Stimulated activated CD8-positive, alpha-beta memory T cell treated with anti-CD3 and anti-CD28 coated beads, Interleukin-4, amount 100 ng/mL, for 1 hour (primary cell): ENCODE data around the gene CDHR2.
A peak's percentile ranks its signal among the peaks of the same experiment; 100 is the strongest.

Experiments
- DNase-seq, 2 donors: peaks; one replicate each; pipeline ENCODE4 v3.0.0-alpha.2; 2020; ENCODE audit warnings: low read depth in 2 of 2, low spot score in 1 of 2

The CDHR2 gene

DNA sequence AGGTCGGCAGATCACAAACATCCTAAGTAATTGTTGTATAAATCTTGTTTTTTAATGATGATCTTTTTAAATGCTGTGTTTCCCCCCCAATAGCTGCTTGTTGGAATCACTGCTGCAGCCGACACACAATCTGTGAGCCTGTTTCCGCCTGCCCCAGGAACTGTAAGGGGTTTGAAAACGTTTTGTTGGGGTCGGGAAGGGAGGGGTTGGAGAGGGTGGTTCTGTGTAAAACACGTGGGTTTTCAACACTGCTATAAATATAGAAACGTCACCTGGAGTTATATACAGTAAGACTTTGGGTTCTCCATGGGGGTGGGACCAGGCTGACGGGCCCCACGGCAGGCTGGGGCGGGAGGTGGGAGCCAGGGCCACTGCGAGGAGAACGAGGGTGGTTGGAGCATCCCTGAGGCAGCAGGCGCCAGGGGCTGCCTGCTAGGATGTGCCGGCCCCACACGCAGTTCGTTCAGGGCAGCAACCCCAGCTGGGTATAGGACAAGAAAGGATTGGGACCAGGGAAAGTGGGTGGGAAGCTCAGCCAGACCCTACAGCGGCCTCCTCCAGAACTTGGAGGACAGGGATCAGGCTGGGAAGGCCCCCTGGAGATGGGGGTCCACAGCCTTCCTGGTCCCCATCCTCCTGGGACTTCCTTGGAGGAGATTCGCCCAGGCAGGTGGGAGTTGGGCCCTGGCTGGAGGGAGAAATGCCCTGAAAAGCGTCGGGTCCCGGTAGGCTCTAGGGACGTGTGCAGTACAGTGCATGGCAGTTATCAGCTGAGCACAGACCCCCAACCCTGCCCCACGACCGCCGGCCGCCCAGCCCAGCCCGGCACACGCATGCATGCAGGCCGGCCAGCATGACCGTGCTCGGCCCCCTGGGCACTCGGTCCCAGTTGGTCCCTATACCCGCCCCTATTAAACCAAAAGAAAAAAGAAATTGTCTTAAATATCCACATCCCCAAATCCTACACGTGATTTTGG is 21.6 kb upstream of the CDHR2 start:
- no peak for DNase-seq

- no peak for DNase-seq
These were observed 20.8 kb upstream of the CDHR2 start for GRCh38 chr5:176528301-176528700.

GRCh38 chr5:176528761-176529115 is 20.4 kb upstream of the CDHR2 start:
- no peak for DNase-seq

GRCh38 chr5:176529116-176529740 is 19.9 kb upstream of the CDHR2 start:
- DNase-seq, result no peak

DNA sequence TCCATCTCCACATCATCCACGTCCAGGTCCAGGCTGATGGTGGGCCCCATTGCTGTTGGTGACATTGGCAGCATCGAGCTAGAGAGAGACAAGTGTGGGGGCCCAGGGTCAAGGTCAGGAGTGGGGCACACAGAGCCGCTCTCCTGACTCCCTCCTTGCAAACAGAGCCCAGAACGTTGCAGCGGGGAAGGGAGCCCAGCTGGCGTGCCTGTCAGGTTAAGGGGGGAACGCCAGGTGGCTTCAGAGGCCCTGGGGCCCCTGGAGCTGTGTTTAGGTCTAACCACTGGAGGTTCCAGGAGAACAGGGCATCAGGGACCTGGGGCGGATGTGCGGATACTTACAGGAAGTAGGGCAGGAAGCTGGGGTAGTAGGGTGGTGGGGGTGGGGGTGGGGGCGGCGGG is 19.4 kb upstream of the CDHR2 start:
- no peak for DNase-seq

- no peak for DNase-seq
These were observed 18.7 kb upstream of the CDHR2 start for GRCh38 chr5:176530393-176530982.

DNA sequence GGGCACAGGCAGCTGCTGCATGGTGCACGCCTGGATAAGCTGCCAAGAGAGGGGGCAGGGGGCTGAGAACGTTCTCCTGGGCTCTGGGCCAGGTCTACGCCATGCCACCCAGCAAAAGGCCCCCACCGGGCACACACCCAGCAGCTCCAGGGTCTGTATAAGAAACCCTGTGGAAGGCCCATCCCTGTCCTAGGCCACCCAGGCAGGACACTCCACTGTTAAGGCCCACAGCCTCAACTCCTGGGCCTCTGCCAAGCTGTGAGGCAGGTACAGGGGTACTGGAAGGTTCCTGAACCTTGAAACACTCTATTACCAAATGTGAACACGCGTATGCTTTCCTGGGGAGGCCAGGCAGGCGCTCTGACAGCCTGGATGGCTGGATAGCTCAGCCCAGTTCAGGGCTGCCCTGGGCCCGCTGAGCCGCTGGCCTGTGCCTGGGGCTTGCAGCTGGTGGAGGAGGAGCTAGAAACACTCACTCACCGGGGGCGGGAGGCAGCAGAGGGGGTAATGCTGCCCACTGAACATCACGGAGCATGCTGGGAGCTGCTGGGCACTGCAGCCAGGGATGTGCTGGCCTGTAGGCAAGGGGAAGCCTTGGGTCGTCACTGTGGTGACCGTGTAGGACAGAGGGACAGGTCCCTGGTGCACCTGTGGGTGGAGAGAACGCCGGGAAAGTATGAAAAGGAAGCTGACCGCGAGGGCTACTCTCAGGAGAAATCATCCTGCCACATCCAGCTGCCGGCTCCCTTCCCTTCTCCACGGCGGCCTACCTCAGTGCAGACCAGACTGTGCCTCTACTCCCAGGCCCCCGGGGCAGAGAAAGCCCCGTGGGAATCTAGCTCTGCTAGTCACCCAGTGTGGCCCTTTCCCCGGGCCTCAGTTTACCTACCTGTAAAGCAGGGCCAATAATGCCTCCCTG is 17.9 kb upstream of the CDHR2 start:
- DNase-seq, result no peak

- DNase-seq, result no peak
These were observed 17.1 kb upstream of the CDHR2 start for GRCh38 chr5:176531902-176532493.

DNA sequence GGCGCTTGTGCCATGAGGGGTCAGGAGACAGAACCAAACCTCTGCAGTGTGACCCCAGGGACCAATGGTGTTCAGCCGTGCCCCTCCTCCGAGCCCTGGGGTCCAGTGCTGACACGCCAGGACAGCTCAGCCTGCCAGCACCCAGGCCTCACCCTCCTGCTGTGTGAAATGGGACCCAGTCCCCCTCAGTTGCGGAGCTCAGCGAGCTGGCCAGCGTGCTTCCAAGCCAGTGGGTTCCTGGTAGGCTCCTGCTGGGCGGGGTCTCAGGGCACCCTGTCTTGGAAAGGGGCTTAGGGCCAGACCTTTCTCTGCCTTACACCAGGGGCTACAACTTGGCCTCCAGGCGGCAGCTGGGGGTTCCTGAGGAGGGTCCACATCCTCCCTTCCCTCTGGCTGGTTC is 16.3 kb upstream of the CDHR2 start:
- DNase-seq, result no peak

- DNase-seq, result no peak
These were observed 15.8 kb upstream of the CDHR2 start for GRCh38 chr5:176533390-176533789.

- DNase-seq, result no peak
These were observed 15.1 kb upstream of the CDHR2 start for GRCh38 chr5:176533894-176534611.

DNA sequence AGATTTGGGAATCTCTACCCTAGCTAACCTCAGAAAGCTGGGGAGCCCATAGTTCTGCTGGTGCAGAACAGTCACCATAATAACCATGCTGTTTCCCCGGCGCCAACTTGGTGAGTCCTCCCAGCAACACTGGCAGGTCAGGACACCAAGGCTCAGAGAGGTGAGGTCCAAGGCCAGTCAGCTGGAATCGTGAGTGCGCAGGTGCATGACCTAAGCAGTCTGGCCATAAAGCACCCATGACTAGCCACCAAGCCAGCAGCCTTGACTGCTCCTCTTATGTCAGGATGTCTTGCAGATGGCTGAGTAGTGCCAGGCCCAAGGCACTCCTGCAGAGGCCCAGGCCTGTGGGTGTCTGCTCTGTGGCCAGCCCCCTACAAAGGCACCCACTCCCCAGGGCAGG is 14.5 kb upstream of the CDHR2 start:
- no peak for DNase-seq

- DNase-seq, result no peak
These were observed 14.0 kb upstream of the CDHR2 start for GRCh38 chr5:176535101-176535663.

DNA sequence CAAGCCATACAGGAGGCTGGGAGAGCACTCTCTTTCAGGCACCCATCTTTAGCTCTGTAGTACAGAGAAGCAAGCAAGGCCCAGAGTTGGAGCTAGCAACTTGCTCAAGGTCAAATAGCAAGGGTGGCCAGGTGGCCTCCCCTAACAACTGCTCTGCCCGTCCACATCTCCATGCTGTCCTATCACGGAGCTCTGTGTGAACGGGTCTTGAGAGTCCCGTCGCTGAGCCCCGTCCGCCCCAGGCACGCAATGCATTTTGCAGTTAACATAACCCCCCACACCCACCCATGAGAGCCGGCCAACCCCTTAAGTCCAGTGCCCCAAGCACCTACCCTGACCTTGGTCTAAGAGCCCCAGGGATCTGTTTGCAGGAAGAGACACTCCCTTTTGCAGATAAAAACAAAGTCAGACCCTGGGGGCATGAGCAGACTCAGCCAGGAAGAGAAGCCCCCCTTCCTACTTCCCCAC is 13.4 kb upstream of the CDHR2 start:
- DNase-seq, result no peak

- peak; percentile 53 to 67 for DNase-seq
These were observed 12.8 kb upstream of the CDHR2 start for GRCh38 chr5:176536132-176536901.

DNA sequence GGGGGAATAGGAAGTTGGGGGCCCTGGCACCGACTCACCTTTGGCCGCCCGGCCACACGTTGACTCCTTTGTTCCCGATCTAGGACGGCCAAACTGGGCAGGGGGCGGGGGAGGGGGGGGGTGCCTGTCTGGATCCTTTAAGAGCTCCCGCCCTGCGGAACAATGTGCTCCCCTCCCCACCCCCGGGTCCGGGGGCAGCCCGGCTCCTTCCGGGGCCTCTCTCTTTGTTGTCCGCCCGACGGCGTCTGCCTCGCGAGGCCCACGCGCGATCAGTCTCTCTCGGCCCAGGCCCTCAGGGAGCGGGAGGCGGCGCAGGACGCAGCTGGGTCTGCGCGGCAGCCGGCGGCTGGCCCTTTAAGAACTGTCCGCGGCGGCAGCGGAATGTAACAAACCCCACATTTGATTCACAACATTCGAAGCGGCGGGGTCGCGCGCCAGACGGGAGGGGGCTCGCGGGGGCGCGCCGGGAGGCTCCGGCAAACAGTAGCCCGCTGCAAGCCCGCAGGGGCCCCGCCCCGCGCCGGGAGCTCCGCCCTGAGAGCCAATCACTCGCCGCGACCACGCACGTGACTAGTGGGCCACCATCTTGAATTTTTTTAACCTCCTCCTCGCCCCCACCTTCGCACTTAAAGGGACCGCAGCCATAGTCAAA is 12.1 kb upstream of the CDHR2 start, which contains the start of gene RNF44:
Gene RNF44 (minus strand): TSS at position 501 of the 652 bp plus-strand sequence. CDS start 4,930 bp downstream, outside the sequence.
- DNase-seq, result peak; percentile 96 to 98

DNA sequence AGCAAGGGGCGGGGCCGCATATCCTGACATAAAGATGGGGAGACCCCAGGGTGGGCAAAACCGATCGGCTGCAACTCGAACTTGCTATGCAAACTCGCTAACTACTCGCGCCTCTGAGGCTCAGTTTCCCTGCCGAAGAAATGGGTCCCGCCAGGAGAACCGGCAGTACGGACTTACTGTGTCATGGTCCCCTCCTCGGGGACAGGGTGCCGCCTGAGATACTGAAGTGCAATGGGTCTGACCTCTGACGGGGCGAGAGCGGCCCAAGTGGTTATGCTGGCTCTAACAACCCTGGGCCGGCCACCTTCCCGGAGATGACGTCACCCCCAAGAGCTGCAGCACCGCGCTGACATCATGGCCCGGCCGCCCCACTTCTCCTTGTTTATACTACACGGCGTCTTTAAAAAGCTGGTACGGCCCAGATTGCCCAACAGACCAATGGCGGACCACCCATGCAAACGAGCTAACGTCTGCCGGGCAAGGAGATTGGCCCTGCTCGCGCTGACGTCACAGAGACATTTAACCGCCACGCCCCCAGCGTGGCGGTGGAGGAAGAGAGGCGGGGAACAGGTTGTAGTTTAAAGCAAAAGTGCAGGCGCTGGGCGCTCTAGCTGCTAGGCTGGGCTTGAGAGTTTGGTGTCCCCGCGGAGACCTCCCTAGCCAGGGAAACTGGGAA is 11.4 kb upstream of the CDHR2 start:
- DNase-seq, result peak; percentile 85 to 95
